ENCODE measurements around the gene CLEC4M. TPM values are rescaled to one million over a fixed set of nuclear protein-coding genes. Genes with fewer than 3 reads are reported as not detected.
"Not testable (repeated sequence)": the region's sequence is repeated elsewhere in the genome, so short reads cannot be mapped to it uniquely, and the experiment has no call there.

Gene CLEC4M
- total RNA-seq, 1 experiment from 2014 or later: not detected

GRCh38 chr19:7763696-7764095 is 653 bp downstream of the CLEC4M start:
- no CpG with 5 or more reads among the region's 1 CpG for WGBS (ENCODE audit: extremely low coverage, insufficient read length, low lambda C conversion rate)
- H3K27ac Mint-ChIP-seq: no peak overlapping the region
- no peak overlapping the region for H3K23ac ChIP-seq (ENCODE audit: insufficient read length, low read depth, low read length)

GRCh38 chr19:7764157-7764556 is 1.1 kb downstream of the CLEC4M start:
- not testable (repeated sequence) for H4K8ac ChIP-seq (replicated peaks; ENCODE audit: insufficient read length, low read depth, low read length); H3K27me3 ChIP-seq (ENCODE audit: insufficient read depth, low read length); H3K4me2 ChIP-seq (ENCODE audit: insufficient read depth, insufficient read length, low read length); H3K9ac ChIP-seq (ENCODE audit: extremely low read depth, insufficient read length, low read length); H3K27ac Mint-ChIP-seq; H3K4me3 Mint-ChIP-seq; H3T11ph ChIP-seq (ENCODE audit: low read length); H2BK12ac ChIP-seq (ENCODE audit: insufficient read length, low read depth, low read length); H2AFZ ChIP-seq (ENCODE audit: low read length); H2BK20ac ChIP-seq (ENCODE audit: low read depth, low read length, poor library complexity, severe bottlenecking); H4K91ac ChIP-seq (ENCODE audit: insufficient read length, low read depth, low read length); H3K18ac ChIP-seq (ENCODE audit: insufficient read length, low read depth, low read length); DNase-seq; H2BK15ac ChIP-seq (ENCODE audit: low read depth, low read length); H3K23me2 ChIP-seq (ENCODE audit: insufficient read length, low read depth, low read length, poor library complexity, severe bottlenecking); H3K14ac ChIP-seq (ENCODE audit: insufficient read depth, low read length); H2BK120ac ChIP-seq (ENCODE audit: low read depth, low read length, poor library complexity, severe bottlenecking); H3K4me1 ChIP-seq (ENCODE audit: insufficient read depth, low read length); H3K9me3 ChIP-seq (ENCODE audit: control insufficient read depth, low read depth, low read length); H3K56ac ChIP-seq (ENCODE audit: insufficient read length, low read depth, low read length); H2BK5ac ChIP-seq (ENCODE audit: insufficient read length, low read length); H3K4ac ChIP-seq (ENCODE audit: low read depth, low read length); H3K79me1 ChIP-seq (ENCODE audit: insufficient read depth, low read depth, low read length, poor library complexity, severe bottlenecking); H2AK5ac ChIP-seq (ENCODE audit: insufficient read length, low read length); H3K23ac ChIP-seq (ENCODE audit: insufficient read length, low read depth, low read length); H3K27ac ChIP-seq (ENCODE audit: insufficient read length, low read depth, low read length); H3K79me2 ChIP-seq (ENCODE audit: insufficient read depth, low read length); H4K20me1 ChIP-seq (ENCODE audit: control insufficient read depth, insufficient read depth, insufficient read length); H4K5ac ChIP-seq (ENCODE audit: insufficient read length, low read depth, low read length)
- Mint-ChIP-seq H3K36me3 (ENCODE audit: insufficient read depth in 1 of 3, low read depth in 3 of 3) (peaks cover 2 to 12% (median 4%) of the 10 kb centered on the region in 3 experiments; a peak in 6 of 7 replicates), H3K4me1 (peaks cover 6 to 12% of the 10 kb centered on the region in 2 experiments), H3K9me3 (peaks cover 15 to 24% of the 10 kb centered on the region in 2 experiments), H3K27me3 (ENCODE audit: low read depth) (peaks cover 41% of the 10 kb centered on the region)
- no CpG with 5 or more reads among the region's 3 CpGs for WGBS (ENCODE audit: extremely low coverage, insufficient read length, low lambda C conversion rate)

More at GRCh38 chr19:7763696-7764095, 653 bp downstream of the CLEC4M start:
- Mint-ChIP-seq H3K9me3 (peaks cover 20 to 29% of the 10 kb centered on the region in 2 experiments), H3K4me1 (peaks cover 6 to 12% of the 10 kb centered on the region in 2 experiments), H3K4me3 (no peak overlapping the region), H3K27me3 (ENCODE audit: low read depth) (peaks cover 41% of the 10 kb centered on the region), H3K36me3 (ENCODE audit: insufficient read depth in 1 of 3, low read depth in 3 of 3) (peaks cover 2 to 15% (median 4%) of the 10 kb centered on the region in 3 experiments; a peak in 6 of 7 replicates)
- H3K9me3 ChIP-seq (ENCODE audit: control insufficient read depth, low read depth, low read length): peaks cover under 1% of the 10 kb centered on the region
- no peaks in the 10 kb centered on the region for H3K79me1 ChIP-seq (ENCODE audit: insufficient read depth, low read depth, low read length, poor library complexity, severe bottlenecking)
- H3K4me2 ChIP-seq (ENCODE audit: insufficient read depth, insufficient read length, low read length): no peak overlapping the region
- no peak overlapping the region for H3K14ac ChIP-seq (ENCODE audit: insufficient read depth, low read length)
- no peaks in the 10 kb centered on the region for H3K23me2 ChIP-seq (ENCODE audit: insufficient read length, low read depth, low read length, poor library complexity, severe bottlenecking)
- no peak overlapping the region for H3K4ac ChIP-seq (ENCODE audit: low read depth, low read length)
- no peak overlapping the region for H2BK120ac ChIP-seq (ENCODE audit: low read depth, low read length, poor library complexity, severe bottlenecking)
- no peaks in the 10 kb centered on the region for H3K79me2 ChIP-seq (ENCODE audit: insufficient read depth, low read length)
- H3T11ph ChIP-seq (ENCODE audit: low read length): no peak overlapping the region
- no peak for DNase-seq
- no peak overlapping the region for H2AFZ ChIP-seq (ENCODE audit: low read length)
- no peak overlapping the region for H2BK15ac ChIP-seq (ENCODE audit: low read depth, low read length)
- H4K91ac ChIP-seq (ENCODE audit: insufficient read length, low read depth, low read length): no peak overlapping the region
- H3K27ac ChIP-seq (ENCODE audit: insufficient read length, low read depth, low read length): no peak overlapping the region
- no peak overlapping the region for H4K8ac ChIP-seq (replicated peaks; ENCODE audit: insufficient read length, low read depth, low read length)
- no peak overlapping the region for H3K56ac ChIP-seq (ENCODE audit: insufficient read length, low read depth, low read length)
- H2BK12ac ChIP-seq (ENCODE audit: insufficient read length, low read depth, low read length): no peak overlapping the region
- no peak overlapping the region for H2BK20ac ChIP-seq (ENCODE audit: low read depth, low read length, poor library complexity, severe bottlenecking)
- H4K20me1 ChIP-seq (ENCODE audit: control insufficient read depth, insufficient read depth, insufficient read length): no peaks in the 10 kb centered on the region
- H3K9ac ChIP-seq (ENCODE audit: extremely low read depth, insufficient read length, low read length): no peak overlapping the region
- TF ChIP-seq, protein P1, sequence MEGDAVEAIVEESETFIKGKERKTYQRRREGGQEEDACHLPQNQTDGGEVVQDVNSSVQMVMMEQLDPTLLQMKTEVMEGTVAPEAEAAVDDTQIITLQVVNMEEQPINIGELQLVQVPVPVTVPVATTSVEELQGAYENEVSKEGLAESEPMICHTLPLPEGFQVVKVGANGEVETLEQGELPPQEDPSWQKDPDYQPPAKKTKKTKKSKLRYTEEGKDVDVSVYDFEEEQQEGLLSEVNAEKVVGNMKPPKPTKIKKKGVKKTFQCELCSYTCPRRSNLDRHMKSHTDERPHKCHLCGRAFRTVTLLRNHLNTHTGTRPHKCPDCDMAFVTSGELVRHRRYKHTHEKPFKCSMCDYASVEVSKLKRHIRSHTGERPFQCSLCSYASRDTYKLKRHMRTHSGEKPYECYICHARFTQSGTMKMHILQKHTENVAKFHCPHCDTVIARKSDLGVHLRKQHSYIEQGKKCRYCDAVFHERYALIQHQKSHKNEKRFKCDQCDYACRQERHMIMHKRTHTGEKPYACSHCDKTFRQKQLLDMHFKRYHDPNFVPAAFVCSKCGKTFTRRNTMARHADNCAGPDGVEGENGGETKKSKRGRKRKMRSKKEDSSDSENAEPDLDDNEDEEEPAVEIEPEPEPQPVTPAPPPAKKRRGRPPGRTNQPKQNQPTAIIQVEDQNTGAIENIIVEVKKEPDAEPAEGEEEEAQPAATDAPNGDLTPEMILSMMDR (conservative IDR thresholded peaks at IDR 0.05): no peak
- no peak overlapping the region for H3K18ac ChIP-seq (ENCODE audit: insufficient read length, low read depth, low read length)
- H3K4me1 ChIP-seq (ENCODE audit: insufficient read depth, low read length): no peaks in the 10 kb centered on the region
- no peak overlapping the region for H4K5ac ChIP-seq (ENCODE audit: insufficient read length, low read depth, low read length)
- no peak overlapping the region for H2AK5ac ChIP-seq (ENCODE audit: insufficient read length, low read length)
- no peak overlapping the region for H2BK5ac ChIP-seq (ENCODE audit: insufficient read length, low read length)
- no peaks in the 10 kb centered on the region for H3K27me3 ChIP-seq (ENCODE audit: insufficient read depth, low read length)

Data from H9 (cell line).